C4-2B (cell line): ENCODE data around the gene HMGCS2.

Experiments used
- ZFX ChIP-seq: fragments of 450-650 bp; IDR thresholded peaks from 2 replicates; pipeline ENCODE4 v1.6.1; 2017
- TF ChIP-seq, protein P1 (sequence below): fragments of 450-650 bp; conservative IDR thresholded peaks from 2 replicates; pipeline ENCODE4 v1.5.1; 2017; ENCODE audit warnings: mild to moderate bottlenecking

DNA sequence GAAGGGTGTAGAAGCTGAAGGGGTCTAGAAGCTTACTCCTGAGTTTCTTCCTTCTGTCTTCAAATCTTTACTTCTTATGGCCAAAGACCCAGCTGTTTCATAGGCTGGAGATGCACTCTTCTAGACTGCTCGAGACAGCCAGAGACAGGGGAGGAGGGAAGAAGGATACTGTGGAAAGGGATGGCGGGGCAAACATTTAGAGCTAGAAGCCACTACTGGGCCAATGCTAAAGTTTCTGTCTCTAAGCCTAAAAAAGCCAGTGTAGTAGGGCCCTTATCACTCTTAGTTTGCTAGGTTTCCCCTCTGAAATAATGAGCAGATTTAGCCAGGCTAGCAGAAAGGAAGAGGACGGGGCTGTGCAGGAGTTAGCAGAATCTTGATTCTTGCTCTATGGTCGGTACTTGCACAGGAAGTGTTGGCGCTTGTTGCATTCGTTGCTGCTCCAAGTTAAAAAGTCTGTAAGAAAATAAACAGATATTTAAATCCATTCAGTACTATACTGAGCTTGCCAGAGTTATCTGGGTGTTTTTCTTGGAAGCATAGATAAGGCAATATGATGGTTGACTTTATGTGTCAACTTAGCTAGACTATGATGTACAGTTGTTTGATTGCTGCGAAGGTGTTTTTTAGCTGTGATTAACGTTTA lies 25.6 kb upstream of the HMGCS2 start:
- TF ChIP-seq, protein P1, sequence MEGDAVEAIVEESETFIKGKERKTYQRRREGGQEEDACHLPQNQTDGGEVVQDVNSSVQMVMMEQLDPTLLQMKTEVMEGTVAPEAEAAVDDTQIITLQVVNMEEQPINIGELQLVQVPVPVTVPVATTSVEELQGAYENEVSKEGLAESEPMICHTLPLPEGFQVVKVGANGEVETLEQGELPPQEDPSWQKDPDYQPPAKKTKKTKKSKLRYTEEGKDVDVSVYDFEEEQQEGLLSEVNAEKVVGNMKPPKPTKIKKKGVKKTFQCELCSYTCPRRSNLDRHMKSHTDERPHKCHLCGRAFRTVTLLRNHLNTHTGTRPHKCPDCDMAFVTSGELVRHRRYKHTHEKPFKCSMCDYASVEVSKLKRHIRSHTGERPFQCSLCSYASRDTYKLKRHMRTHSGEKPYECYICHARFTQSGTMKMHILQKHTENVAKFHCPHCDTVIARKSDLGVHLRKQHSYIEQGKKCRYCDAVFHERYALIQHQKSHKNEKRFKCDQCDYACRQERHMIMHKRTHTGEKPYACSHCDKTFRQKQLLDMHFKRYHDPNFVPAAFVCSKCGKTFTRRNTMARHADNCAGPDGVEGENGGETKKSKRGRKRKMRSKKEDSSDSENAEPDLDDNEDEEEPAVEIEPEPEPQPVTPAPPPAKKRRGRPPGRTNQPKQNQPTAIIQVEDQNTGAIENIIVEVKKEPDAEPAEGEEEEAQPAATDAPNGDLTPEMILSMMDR, result no peak
- no peak for TF ChIP-seq ZFX
